Measurements from ENCODE around the gene RRM2.
"Not testable (repeated sequence)": the region's sequence is repeated elsewhere in the genome, so short reads cannot be mapped to it uniquely, and the experiment has no call there.

- TF ChIP-seq POLR2AphosphoS5, POLR2A (IDR thresholded peaks at IDR 0.05): not testable (repeated sequence)
Observed at GRCh38 chr2:10091889-10092244, 30.7 kb upstream of the RRM2 start.
